Stimulated activated naive CD8-positive, alpha-beta T cell treated with anti-CD3 and anti-CD28 coated beads, Interleukin-15, amount 100 ng/mL, for 72 hours (primary cell): ENCODE results near the gene ATP1A4.

Experiments used
- ATAC-seq: fragments of 150-1000 bp; cut with Tn5 transposase; 2 replicates; pipeline ENCODE4 v1.10.0; 2021; ENCODE audit warnings: mild to moderate bottlenecking, moderate library complexity
- DNase-seq, 2 donors: peaks; one replicate each; pipeline ENCODE4 v3.0.0; 2021 to 2022
- H3K27ac Mint-ChIP-seq, 2 donors: one replicate each; pipeline ENCODE4 v1.8.0; 2022; ENCODE audit warnings: mild to moderate bottlenecking in 2 of 2, mixed read lengths in 2 of 2, moderate library complexity in 2 of 2
- H3K27me3 Mint-ChIP-seq: one replicate; pipeline ENCODE4 v1.8.0; 2022; ENCODE audit warnings: mixed read lengths
- H3K4me1 Mint-ChIP-seq: one replicate; pipeline ENCODE4 v1.8.0; 2022; ENCODE audit warnings: mild to moderate bottlenecking, mixed read lengths
- H3K4me3 Mint-ChIP-seq, 2 donors: one replicate each; pipeline ENCODE4 v1.8.0; 2022; ENCODE audit warnings: mild to moderate bottlenecking in 2 of 2, mixed read lengths in 2 of 2, moderate library complexity in 1 of 2
- H3K9me3 Mint-ChIP-seq, 2 donors: one replicate each; pipeline ENCODE4 v1.8.0; 2022; ENCODE audit warnings: mixed read lengths in 2 of 2

Gene ATP1A4

GRCh38 chr1:160169553-160170399 lies 18.4 kb downstream of the ATP1A4 start:
- Mint-ChIP-seq H3K9me3 (no peaks in the 10 kb centered on the region), H3K27ac (no peak overlapping the region), H3K4me3 (peak overlapping the region; percentile 52 to 63), H3K27me3 (peaks cover 47% of the 10 kb centered on the region), H3K4me1 (peaks cover 43% of the 10 kb centered on the region)
- DNase-seq (peak; percentile 62 to 82), ATAC-seq (peak; percentile 96)

GRCh38 chr1:160171354-160171753 lies 20.0 kb downstream of the ATP1A4 start:
- peaks cover 40% of the 10 kb centered on the region for H3K27me3 Mint-ChIP-seq
- no peak for ATAC-seq
- H3K4me3 Mint-ChIP-seq = no peak overlapping the region
- peaks cover 35% of the 10 kb centered on the region for H3K4me1 Mint-ChIP-seq
- no peaks in the 10 kb centered on the region for H3K9me3 Mint-ChIP-seq
- DNase-seq = no peak
- H3K27ac Mint-ChIP-seq = no peak overlapping the region

- peaks cover 40% of the 10 kb centered on the region for H3K27me3 Mint-ChIP-seq
- ATAC-seq = no peak
- no peak for DNase-seq
- no peak overlapping the region for H3K4me3 Mint-ChIP-seq
- no peaks in the 10 kb centered on the region for H3K9me3 Mint-ChIP-seq
- H3K27ac Mint-ChIP-seq = no peak overlapping the region
- H3K4me1 Mint-ChIP-seq = peaks cover 32% of the 10 kb centered on the region
These were observed 20.6 kb downstream of the ATP1A4 start for GRCh38 chr1:160171980-160172379.

GRCh38 chr1:160177231-160177630 lies 25.8 kb downstream of the ATP1A4 start:
- H3K27me3 Mint-ChIP-seq = peaks cover 25% of the 10 kb centered on the region

GRCh38 chr1:160177667-160178066 lies 26.3 kb downstream of the ATP1A4 start:
- Mint-ChIP-seq H3K27ac (no peak overlapping the region), H3K27me3 (peaks cover 20% of the 10 kb centered on the region), H3K4me1 (peaks cover 9% of the 10 kb centered on the region), H3K4me3 (no peak overlapping the region), H3K9me3 (no peaks in the 10 kb centered on the region)
- no peak for DNase-seq
- no peak for ATAC-seq

More at GRCh38 chr1:160177231-160177630, 25.8 kb downstream of the ATP1A4 start:
- ATAC-seq (no peak), DNase-seq (no peak)
- H3K4me3 Mint-ChIP-seq = no peak overlapping the region
- no peak overlapping the region for H3K27ac Mint-ChIP-seq
- H3K4me1 Mint-ChIP-seq = peaks cover 9% of the 10 kb centered on the region
- no peaks in the 10 kb centered on the region for H3K9me3 Mint-ChIP-seq

GRCh38 chr1:160178731-160179130 lies 27.3 kb downstream of the ATP1A4 start:
- H3K4me1 Mint-ChIP-seq = peaks cover 9% of the 10 kb centered on the region
- ATAC-seq (no peak), DNase-seq (no peak)
- peaks cover 10% of the 10 kb centered on the region for H3K27me3 Mint-ChIP-seq
- H3K9me3 Mint-ChIP-seq = no peaks in the 10 kb centered on the region
- no peak overlapping the region for H3K27ac Mint-ChIP-seq
- no peak overlapping the region for H3K4me3 Mint-ChIP-seq

- no peak overlapping the region for H3K27ac Mint-ChIP-seq
- DNase-seq = no peak
- no peak for ATAC-seq
- H3K9me3 Mint-ChIP-seq = no peaks in the 10 kb centered on the region
- peaks cover 3% of the 10 kb centered on the region for H3K27me3 Mint-ChIP-seq
- H3K4me1 Mint-ChIP-seq = peaks cover 9% of the 10 kb centered on the region
- no peak overlapping the region for H3K4me3 Mint-ChIP-seq
These were observed 27.9 kb downstream of the ATP1A4 start for GRCh38 chr1:160179336-160179735.

- no peaks in the 10 kb centered on the region for H3K4me1 Mint-ChIP-seq
- ATAC-seq = no peak
- H3K9me3 Mint-ChIP-seq = no peaks in the 10 kb centered on the region
- H3K27me3 Mint-ChIP-seq = peaks cover 13% of the 10 kb centered on the region
- H3K4me3 Mint-ChIP-seq = no peak overlapping the region
- no peak overlapping the region for H3K27ac Mint-ChIP-seq
- no peak for DNase-seq
These were observed 34.8 kb downstream of the ATP1A4 start for GRCh38 chr1:160186246-160186645.

GRCh38 chr1:160186729-160187128 lies 35.3 kb downstream of the ATP1A4 start:
- H3K4me1 Mint-ChIP-seq = no peaks in the 10 kb centered on the region
- no peak for DNase-seq
- no peak for ATAC-seq
- H3K9me3 Mint-ChIP-seq = no peaks in the 10 kb centered on the region
- H3K27me3 Mint-ChIP-seq = peaks cover 13% of the 10 kb centered on the region
- no peak overlapping the region for H3K4me3 Mint-ChIP-seq
- peak overlapping the region; percentile 3 to 4 for H3K27ac Mint-ChIP-seq

- no peak for ATAC-seq
- Mint-ChIP-seq H3K27me3 (peaks cover 13% of the 10 kb centered on the region), H3K9me3 (no peaks in the 10 kb centered on the region), H3K27ac (no peak overlapping the region), H3K4me3 (no peak overlapping the region), H3K4me1 (no peaks in the 10 kb centered on the region)
- no peak for DNase-seq
These were observed 36.0 kb downstream of the ATP1A4 start for GRCh38 chr1:160187407-160187806.

GRCh38 chr1:160188341-160188740 lies 36.9 kb downstream of the ATP1A4 start:
- Mint-ChIP-seq H3K27ac (no peak overlapping the region), H3K27me3 (peaks cover 13% of the 10 kb centered on the region), H3K4me1 (no peaks in the 10 kb centered on the region), H3K9me3 (no peaks in the 10 kb centered on the region), H3K4me3 (no peak overlapping the region)
- ATAC-seq (no peak), DNase-seq (no peak)

- H3K9me3 Mint-ChIP-seq = no peaks in the 10 kb centered on the region
- no peaks in the 10 kb centered on the region for H3K4me1 Mint-ChIP-seq
- H3K4me3 Mint-ChIP-seq = no peak within 1 kb of the TSS
- peaks cover 13% of the 10 kb centered on the region for H3K27me3 Mint-ChIP-seq
- ATAC-seq = no peak
- DNase-seq = no peak
- H3K27ac Mint-ChIP-seq = no peak within 1 kb of the TSS
These were observed 38.5 kb downstream of the ATP1A4 start, which contains the start of gene CASQ1 for GRCh38 chr1:160189649-160190625. TSS of gene CASQ1 (plus strand) at chr1:160190575. CDS start at chr1:160190752, 177 bp downstream.

- no peak for ATAC-seq
- Mint-ChIP-seq H3K4me3 (no peak overlapping the region), H3K27me3 (peaks cover 5% of the 10 kb centered on the region), H3K9me3 (no peaks in the 10 kb centered on the region), H3K4me1 (no peaks in the 10 kb centered on the region), H3K27ac (no peak overlapping the region)
- no peak for DNase-seq
These were observed 40.4 kb downstream of the ATP1A4 start for GRCh38 chr1:160191756-160192155.

GRCh38 chr1:160192234-160192633 lies 40.8 kb downstream of the ATP1A4 start:
- ATAC-seq (no peak), DNase-seq (no peak)
- Mint-ChIP-seq H3K4me3 (no peak overlapping the region), H3K27ac (no peak overlapping the region), H3K9me3 (no peaks in the 10 kb centered on the region), H3K4me1 (no peaks in the 10 kb centered on the region), H3K27me3 (peaks cover under 1% of the 10 kb centered on the region)

- DNase-seq = peak; percentile 75 to 78
- H3K4me1 Mint-ChIP-seq = no peaks in the 10 kb centered on the region
- no peaks in the 10 kb centered on the region for H3K9me3 Mint-ChIP-seq
- ATAC-seq = peak; percentile 68
- no peaks in the 10 kb centered on the region for H3K27me3 Mint-ChIP-seq
- no peak overlapping the region for H3K27ac Mint-ChIP-seq
- H3K4me3 Mint-ChIP-seq = no peak overlapping the region
These were observed 41.9 kb downstream of the ATP1A4 start for GRCh38 chr1:160193091-160193819.
